Gastroesophageal sphincter (tissue), 3 donors: ENCODE results near the gene UGT1A10.

Experiments
- EP300 ChIP-seq: sonication (generic); formaldehyde crosslinking; IDR thresholded peaks from one replicate; pipeline ENCODE4 v1.6.1; 2017; ENCODE audit warnings: antibody characterized with exemption, mild to moderate bottlenecking
- POLR2A ChIP-seq, 2 donors: fragments of 450-650 bp; IDR thresholded peaks; one replicate each; pipeline ENCODE4 v1.6.1; 2017; ENCODE audit warnings: antibody characterized with exemption in 2 of 2, mild to moderate bottlenecking in 2 of 2, moderate library complexity in 1 of 2
- POLR2AphosphoS5 ChIP-seq: sonication (generic); formaldehyde crosslinking; IDR thresholded peaks from one replicate; pipeline ENCODE4 v1.6.1; 2017; ENCODE audit warnings: antibody characterized with exemption
- TF ChIP-seq, protein P1 (sequence below), 4 experiments: fragments of 200-600 bp in 2 of 4; fragments of 450-650 bp in 2 of 4; sonication (generic) in 1 of 4; IDR thresholded peaks; one replicate each; pipeline ENCODE4 v1.5.1; 2017 to 2019; ENCODE audit warnings: antibody characterized with exemption in 4 of 4, mild to moderate bottlenecking in 2 of 4, moderate library complexity in 2 of 4

DNA sequence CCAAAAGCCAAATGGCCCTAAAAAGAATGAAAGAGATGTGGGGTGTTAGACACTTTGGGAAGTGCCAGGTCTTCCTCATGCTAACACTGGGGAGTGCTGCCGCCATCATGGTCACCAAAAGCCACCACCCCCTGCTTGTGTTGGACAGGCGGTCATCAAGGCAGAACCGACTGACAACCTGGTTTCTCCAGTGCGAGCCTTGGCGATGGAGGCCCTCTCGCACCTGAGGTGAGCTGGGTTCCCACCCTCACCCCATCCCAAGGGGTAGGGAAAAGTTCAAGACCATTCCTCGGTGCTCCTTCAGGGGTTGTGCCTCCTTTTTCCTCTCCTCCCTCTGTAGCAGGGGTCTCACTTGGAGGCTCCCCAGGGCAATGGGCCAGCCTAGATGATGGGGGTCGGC, 175.5 kb downstream of the UGT1A10 start:
- TF ChIP-seq, protein P1, sequence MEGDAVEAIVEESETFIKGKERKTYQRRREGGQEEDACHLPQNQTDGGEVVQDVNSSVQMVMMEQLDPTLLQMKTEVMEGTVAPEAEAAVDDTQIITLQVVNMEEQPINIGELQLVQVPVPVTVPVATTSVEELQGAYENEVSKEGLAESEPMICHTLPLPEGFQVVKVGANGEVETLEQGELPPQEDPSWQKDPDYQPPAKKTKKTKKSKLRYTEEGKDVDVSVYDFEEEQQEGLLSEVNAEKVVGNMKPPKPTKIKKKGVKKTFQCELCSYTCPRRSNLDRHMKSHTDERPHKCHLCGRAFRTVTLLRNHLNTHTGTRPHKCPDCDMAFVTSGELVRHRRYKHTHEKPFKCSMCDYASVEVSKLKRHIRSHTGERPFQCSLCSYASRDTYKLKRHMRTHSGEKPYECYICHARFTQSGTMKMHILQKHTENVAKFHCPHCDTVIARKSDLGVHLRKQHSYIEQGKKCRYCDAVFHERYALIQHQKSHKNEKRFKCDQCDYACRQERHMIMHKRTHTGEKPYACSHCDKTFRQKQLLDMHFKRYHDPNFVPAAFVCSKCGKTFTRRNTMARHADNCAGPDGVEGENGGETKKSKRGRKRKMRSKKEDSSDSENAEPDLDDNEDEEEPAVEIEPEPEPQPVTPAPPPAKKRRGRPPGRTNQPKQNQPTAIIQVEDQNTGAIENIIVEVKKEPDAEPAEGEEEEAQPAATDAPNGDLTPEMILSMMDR (IDR thresholded peaks at IDR 0.05) = no peak
- no peak for TF ChIP-seq EP300
- TF ChIP-seq POLR2AphosphoS5 = no peak
- TF ChIP-seq POLR2A (IDR thresholded peaks at IDR 0.05) = no peak
